GM19043 (cell line): ENCODE measurements around the gene ZNRF1.
A peak's percentile ranks its signal among the peaks of the same experiment; 100 is the strongest.
"Not testable (repeated sequence)": the region's sequence is repeated elsewhere in the genome, so short reads cannot be mapped to it uniquely, and the experiment has no call there.

Source experiments
- ATAC-seq: cut with Tn5 transposase; IDR thresholded peaks from one replicate; pipeline ENCODE4 v1.9.1; 2021; ENCODE audit warnings: low read depth; ENCODE audit not compliant: unreplicated experiment

ZNRF1 gene

GRCh38 chr16:75025761-75026160, 26.9 kb downstream of the ZNRF1 start:
- ATAC-seq, result no peak

GRCh38 chr16:75026239-75026891, 27.5 kb downstream of the ZNRF1 start:
- ATAC-seq, result not testable (repeated sequence)

- ATAC-seq, result no peak
Measured at GRCh38 chr16:75026892-75027391, 28.1 kb downstream of the ZNRF1 start.

GRCh38 chr16:75027520-75028300, 28.9 kb downstream of the ZNRF1 start:
- ATAC-seq, result no peak

DNA sequence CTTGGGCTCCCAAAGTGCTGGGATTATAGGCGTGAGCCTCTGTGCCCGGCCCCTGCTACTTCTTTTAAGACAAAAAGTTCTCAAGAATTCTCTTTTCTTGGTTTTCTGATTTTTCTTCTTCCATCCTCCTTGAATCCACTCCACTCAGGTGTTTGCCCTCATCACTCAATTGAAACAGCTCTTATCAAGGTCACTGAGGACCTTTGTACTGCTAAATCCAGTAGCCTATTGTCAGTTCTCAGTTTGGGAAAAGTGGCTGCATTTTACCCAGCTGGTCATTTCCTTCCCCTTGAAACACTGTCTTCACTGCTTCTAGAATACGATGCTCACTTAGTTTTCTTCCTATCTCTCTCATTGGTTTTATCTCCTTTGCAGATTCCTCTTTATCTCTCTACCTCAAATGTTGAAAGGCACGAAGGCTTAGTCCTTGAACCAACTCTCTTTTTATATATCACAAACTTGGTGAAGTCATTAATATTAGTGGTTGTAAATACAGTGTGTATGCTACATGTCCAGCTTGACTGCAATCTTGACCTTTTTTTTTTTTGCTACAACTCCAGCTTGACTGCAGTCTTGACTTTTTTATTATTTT, 29.8 kb downstream of the ZNRF1 start:
- no peak for ATAC-seq

GRCh38 chr16:75029854-75030253, 31.0 kb downstream of the ZNRF1 start:
- ATAC-seq, result no peak

DNA sequence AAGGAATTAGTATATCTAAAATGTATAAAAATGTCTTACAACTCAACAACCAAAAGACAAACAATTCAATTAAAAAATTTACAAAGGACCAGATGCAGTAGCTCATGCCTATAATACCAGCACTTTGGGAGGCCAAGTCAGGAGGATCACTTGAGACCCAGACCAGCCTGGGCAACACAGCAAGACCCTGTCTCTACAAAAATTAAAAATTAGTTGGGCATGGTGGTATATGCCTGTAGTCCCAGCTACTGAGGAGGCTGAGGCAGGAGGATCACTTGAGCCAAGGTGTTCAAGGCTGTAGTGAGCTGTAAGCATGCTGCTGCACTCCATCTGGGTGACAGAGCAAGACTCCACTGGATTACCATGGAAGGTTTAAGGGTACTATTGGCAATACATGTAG, 33.8 kb downstream of the ZNRF1 start:
- no peak for ATAC-seq

GRCh38 chr16:75035410-75035968, 36.7 kb downstream of the ZNRF1 start:
- no peak for ATAC-seq

DNA sequence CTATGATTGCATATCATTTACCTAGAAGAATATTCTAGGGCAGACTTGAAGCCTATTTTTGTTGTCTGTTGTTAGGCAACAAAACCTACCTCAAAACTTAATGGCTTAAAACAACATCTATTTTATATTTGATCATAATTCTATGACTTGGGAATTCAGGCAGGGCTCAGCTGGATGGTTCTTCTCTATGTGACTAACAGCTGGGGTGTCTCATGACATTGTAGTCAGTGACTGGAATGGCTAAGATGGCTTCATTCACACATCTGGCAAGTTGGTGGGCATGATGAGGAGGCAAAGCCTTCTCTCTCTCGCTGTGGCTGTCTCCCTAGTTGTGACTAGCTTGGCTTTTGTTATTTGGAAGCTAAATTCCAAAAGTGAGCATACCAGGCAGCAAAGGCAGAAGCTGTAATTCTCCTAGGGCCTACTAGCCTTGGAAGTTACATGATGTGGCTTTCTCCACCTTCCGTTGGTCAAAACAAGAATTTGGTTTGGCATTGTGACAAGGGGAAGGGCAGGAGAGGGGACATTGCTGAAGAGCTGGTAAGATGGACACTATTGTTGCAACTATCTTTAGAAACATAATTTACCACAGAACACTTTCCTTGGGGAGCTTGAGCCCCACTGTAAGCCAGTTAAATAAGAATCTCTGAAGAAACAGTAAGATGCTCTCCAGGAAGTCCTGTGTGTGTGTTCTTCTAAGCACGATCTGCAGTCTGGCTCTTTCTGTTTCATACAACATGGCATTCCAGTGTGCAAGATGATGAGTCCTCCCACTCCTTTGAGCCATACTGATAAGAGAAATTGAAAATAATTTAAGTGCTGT, 39.4 kb downstream of the ZNRF1 start:
- ATAC-seq, result no peak

DNA sequence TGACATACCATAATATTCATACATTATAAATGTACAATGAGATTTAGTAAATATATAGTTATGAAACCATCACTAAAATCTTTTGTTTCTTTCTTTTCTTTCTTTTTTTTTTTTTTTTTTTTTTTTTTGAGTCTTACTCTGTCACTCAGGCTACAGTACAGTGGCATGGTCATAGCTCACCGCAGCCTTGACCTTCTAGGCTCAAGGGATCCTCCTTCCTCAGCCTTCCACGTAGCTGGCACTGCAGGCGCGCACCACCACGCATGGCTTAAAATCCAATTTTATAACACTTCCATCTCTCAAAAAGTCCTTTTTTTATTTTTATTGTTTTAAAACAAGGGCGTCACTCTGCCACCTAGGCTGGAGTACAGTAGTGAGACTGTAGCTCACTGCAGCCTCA, 41.1 kb downstream of the ZNRF1 start:
- ATAC-seq, result no peak

GRCh38 chr16:75042426-75043174, 43.8 kb downstream of the ZNRF1 start:
- ATAC-seq, result no peak

GRCh38 chr16:75043175-75043895, 44.5 kb downstream of the ZNRF1 start:
- ATAC-seq, result peak; percentile 66

DNA sequence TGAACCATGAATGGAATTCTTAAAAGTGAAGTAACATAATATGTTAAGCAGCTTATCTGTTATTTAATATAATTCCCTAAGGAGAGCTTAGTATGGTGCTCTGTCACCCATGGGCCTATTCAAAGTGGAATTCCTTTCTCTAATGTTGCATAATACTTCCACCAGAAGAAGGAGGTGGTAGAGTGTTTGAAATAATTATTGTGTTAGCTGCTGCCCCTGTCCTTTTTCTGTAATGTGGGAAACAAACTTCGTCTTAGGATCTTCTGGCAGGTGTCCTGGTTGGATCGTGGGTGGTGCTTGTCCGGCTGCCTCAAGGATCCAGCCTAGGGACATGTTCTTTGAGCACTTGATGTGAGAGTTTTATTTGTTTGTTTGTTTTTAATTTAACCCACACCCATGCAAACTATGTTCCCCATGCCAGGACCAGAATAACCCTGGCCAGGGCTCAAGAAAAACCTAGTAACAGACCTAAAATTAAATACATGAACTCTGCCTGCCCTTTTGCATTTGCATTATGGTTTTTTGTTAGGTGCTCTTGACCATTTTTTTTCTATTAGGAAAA, 46.1 kb downstream of the ZNRF1 start:
- no peak for ATAC-seq

- no peak for ATAC-seq
Measured at GRCh38 chr16:75045424-75045823, 46.6 kb downstream of the ZNRF1 start.

- ATAC-seq, result no peak
Measured at GRCh38 chr16:75048054-75048453, 49.2 kb downstream of the ZNRF1 start.

GRCh38 chr16:75048530-75048929, 49.7 kb downstream of the ZNRF1 start:
- no peak for ATAC-seq

DNA sequence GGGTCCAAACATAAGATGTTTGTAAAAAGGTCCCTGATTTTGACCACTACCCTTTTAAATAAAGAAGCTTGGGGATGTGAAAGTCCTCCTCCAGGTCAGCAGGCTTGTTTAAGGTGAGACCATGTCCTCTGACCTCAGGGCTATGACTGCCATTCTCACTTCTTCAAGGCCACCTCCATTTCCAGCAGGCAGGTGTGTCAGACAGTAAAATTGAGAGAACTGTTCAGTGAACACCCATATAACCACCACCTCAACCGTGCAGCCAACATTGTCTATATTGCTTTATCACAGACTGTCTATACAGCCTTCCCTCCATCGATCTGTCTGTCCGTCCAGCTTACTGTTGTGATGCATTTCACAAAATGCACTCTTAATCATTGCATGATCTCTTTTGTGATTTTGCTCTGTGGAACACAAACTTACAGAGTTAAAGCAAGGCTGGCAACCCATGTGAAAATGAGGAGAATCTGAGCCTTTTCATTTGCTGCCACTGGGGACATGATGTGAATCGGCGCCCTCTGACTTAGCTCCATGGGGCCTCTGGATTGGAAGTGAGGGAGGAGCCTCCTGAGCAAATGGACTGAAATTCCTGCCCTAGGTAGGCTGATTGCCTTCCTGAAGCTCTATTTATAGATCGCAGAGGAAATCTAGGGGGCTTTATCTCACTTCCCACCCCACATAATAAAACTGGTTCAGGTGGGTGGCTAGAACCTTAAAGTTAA, 53.8 kb downstream of the ZNRF1 start:
- no peak for ATAC-seq
